Uterus (tissue), 2 donors: ENCODE data around the gene FSIP1.

Experiments
- CTCF ChIP-seq, 4 experiments: fragments of 200-600 bp in 2 of 4; fragments of 450-650 bp in 2 of 4; sonication (generic) in 2 of 4; IDR thresholded peaks; one replicate each; pipeline ENCODE4 v1.5.1; 2016 to 2019; ENCODE audit warnings: antibody characterized with exemption in 4 of 4, mild to moderate bottlenecking in 2 of 4, moderate library complexity in 1 of 4
- POLR2A ChIP-seq, 2 donors: fragments of 450-650 bp; IDR thresholded peaks; one replicate each; pipeline ENCODE4 v1.6.1; 2016; ENCODE audit warnings: antibody characterized with exemption in 2 of 2, mild to moderate bottlenecking in 1 of 2, moderate library complexity in 1 of 2

- no peak for TF ChIP-seq CTCF (IDR thresholded peaks at IDR 0.05)
- no peak for TF ChIP-seq POLR2A (IDR thresholded peaks at IDR 0.05)
Measured at GRCh38 chr15:39581242-39581792, 201.3 kb downstream of the FSIP1 start.
